Astrocyte (in vitro differentiated cells and primary cell): ENCODE data around the gene PXDN. TPM values are rescaled to one million over a fixed set of nuclear protein-coding genes. Genes with fewer than 3 reads are reported as not detected.

ENCODE experiments used
- DNase-seq: peaks from one replicate; pipeline ENCODE4 v3.0.0-alpha.2; 2010; ENCODE audit warnings: low read depth
- FAIRE-seq: peaks from 2 replicates; lab custom pipeline; 2011; peaks lifted over from hg19 to GRCh38; lab: Jason Lieb, UNC
- H2AFZ ChIP-seq: 2 replicates; pipeline ENCODE4 v1.6.0; 2012; ENCODE audit warnings: low read depth, low read length, inconsistent platforms
- H3K27ac ChIP-seq: 2 replicates; pipeline ENCODE4 v1.5.1; 2011; ENCODE audit warnings: low read depth, low read length, inconsistent platforms
- H3K27me3 ChIP-seq: 2 replicates; pipeline ENCODE4 v1.6.0; 2011; ENCODE audit warnings: low read length, inconsistent platforms; ENCODE audit not compliant: insufficient read depth
- H3K36me3 ChIP-seq: 2 replicates; pipeline ENCODE4 v1.5.1; 2011; ENCODE audit warnings: low read length, inconsistent platforms; ENCODE audit not compliant: insufficient read depth
- H3K4me1 ChIP-seq: 2 replicates; pipeline ENCODE4 v1.5.1; 2011; ENCODE audit warnings: low read length, inconsistent platforms; ENCODE audit not compliant: insufficient read depth
- H3K4me2 ChIP-seq: 2 replicates; pipeline ENCODE4 v1.6.0; 2012; ENCODE audit warnings: low read length, inconsistent platforms
- H3K4me3 ChIP-seq: 2 replicates; pipeline ENCODE4 v1.5.1; 2011; ENCODE audit warnings: low read depth, mild to moderate bottlenecking, low read length, inconsistent platforms; ENCODE audit not compliant: insufficient read depth
- H3K79me2 ChIP-seq: 2 replicates; pipeline ENCODE4 v1.6.0; 2012; ENCODE audit warnings: mild to moderate bottlenecking, low read length, inconsistent platforms; ENCODE audit not compliant: insufficient read depth
- H3K9ac ChIP-seq: 2 replicates; pipeline ENCODE4 v1.6.0; 2012; ENCODE audit warnings: mild to moderate bottlenecking, low read length, inconsistent platforms
- H3K9me3 ChIP-seq: 2 replicates; pipeline ENCODE4 v1.5.1; 2012; ENCODE audit warnings: low read depth, mild to moderate bottlenecking, low read length, inconsistent platforms; ENCODE audit not compliant: insufficient read depth
- H4K20me1 ChIP-seq: 2 replicates; pipeline ENCODE4 v1.6.0; 2012; ENCODE audit warnings: low read length, inconsistent platforms; ENCODE audit not compliant: insufficient read depth
- H3K27ac Mint-ChIP-seq: one replicate; pipeline ENCODE4 v1.8.0; 2021; ENCODE audit warnings: mild to moderate bottlenecking, mixed read lengths; ENCODE audit not compliant: unreplicated experiment
- H3K27me3 Mint-ChIP-seq: one replicate; pipeline ENCODE4 v1.8.0; 2021; ENCODE audit warnings: low read depth, mixed read lengths; ENCODE audit not compliant: unreplicated experiment
- H3K36me3 Mint-ChIP-seq: one replicate; pipeline ENCODE4 v1.8.0; 2021; ENCODE audit warnings: low read depth, mixed read lengths; ENCODE audit not compliant: unreplicated experiment
- H3K4me1 Mint-ChIP-seq: one replicate; pipeline ENCODE4 v1.8.0; 2021; ENCODE audit warnings: low read depth, mixed read lengths; ENCODE audit not compliant: unreplicated experiment
- H3K4me3 Mint-ChIP-seq: one replicate; pipeline ENCODE4 v1.8.0; 2021; ENCODE audit warnings: mild to moderate bottlenecking, moderate library complexity, mixed read lengths; ENCODE audit not compliant: unreplicated experiment
- H3K9me3 Mint-ChIP-seq: one replicate; pipeline ENCODE4 v1.8.0; 2021; ENCODE audit warnings: mild to moderate bottlenecking, mixed read lengths; ENCODE audit not compliant: unreplicated experiment
- EZH2 ChIP-seq: IDR thresholded peaks from 2 replicates; pipeline ENCODE4 v1.6.1; 2012; ENCODE audit warnings: mild to moderate bottlenecking, low read length, inconsistent platforms; ENCODE audit not compliant: insufficient read depth
- total RNA-seq: library from RNA; stranded (reverse); gene quantifications from 2 replicates; pipeline ENCODE4 v1.2.1, GENCODE V29; 2021
- TF ChIP-seq, protein P1 (sequence below): IDR thresholded peaks from 2 replicates; pipeline ENCODE4 v1.5.1; 2011; ENCODE audit warnings: low read depth, mild to moderate bottlenecking, inconsistent platforms, low read length, moderate library complexity; ENCODE audit not compliant: insufficient read depth

Gene PXDN
- total RNA-seq, 1 donor from 2014 or later: 417 TPM

GRCh38 chr2:1723397-1724042, 20.8 kb downstream of the PXDN start:
- Histone ChIP-seq H4K20me1 (peaks cover 34% of the 10 kb centered on the region), H3K36me3 (no peaks in the 10 kb centered on the region), H3K4me1 (peaks cover 37% of the 10 kb centered on the region), H3K4me2 (no peak overlapping the region), H2AFZ (no peak overlapping the region), H3K79me2 (peaks cover 77% of the 10 kb centered on the region), H3K9ac (peak overlapping the region; percentile 88), H3K27ac (peak overlapping the region; percentile 99), H3K9me3 (no peaks in the 10 kb centered on the region), H3K27me3 (no peaks in the 10 kb centered on the region), H3K4me3 (no peak overlapping the region)
- DNase-seq: no peak
- H3K9me3 Mint-ChIP-seq: no peaks in the 10 kb centered on the region
- peaks cover 3% of the 10 kb centered on the region for H3K36me3 Mint-ChIP-seq
- H3K4me1 Mint-ChIP-seq: peaks cover 25% of the 10 kb centered on the region
- no peaks in the 10 kb centered on the region for H3K27me3 Mint-ChIP-seq
- no peak overlapping the region for H3K4me3 Mint-ChIP-seq
- H3K27ac Mint-ChIP-seq: no peak overlapping the region
- TF ChIP-seq, protein P1, sequence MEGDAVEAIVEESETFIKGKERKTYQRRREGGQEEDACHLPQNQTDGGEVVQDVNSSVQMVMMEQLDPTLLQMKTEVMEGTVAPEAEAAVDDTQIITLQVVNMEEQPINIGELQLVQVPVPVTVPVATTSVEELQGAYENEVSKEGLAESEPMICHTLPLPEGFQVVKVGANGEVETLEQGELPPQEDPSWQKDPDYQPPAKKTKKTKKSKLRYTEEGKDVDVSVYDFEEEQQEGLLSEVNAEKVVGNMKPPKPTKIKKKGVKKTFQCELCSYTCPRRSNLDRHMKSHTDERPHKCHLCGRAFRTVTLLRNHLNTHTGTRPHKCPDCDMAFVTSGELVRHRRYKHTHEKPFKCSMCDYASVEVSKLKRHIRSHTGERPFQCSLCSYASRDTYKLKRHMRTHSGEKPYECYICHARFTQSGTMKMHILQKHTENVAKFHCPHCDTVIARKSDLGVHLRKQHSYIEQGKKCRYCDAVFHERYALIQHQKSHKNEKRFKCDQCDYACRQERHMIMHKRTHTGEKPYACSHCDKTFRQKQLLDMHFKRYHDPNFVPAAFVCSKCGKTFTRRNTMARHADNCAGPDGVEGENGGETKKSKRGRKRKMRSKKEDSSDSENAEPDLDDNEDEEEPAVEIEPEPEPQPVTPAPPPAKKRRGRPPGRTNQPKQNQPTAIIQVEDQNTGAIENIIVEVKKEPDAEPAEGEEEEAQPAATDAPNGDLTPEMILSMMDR: no peak
- TF ChIP-seq EZH2: no peak
- FAIRE-seq: no peak

DNA sequence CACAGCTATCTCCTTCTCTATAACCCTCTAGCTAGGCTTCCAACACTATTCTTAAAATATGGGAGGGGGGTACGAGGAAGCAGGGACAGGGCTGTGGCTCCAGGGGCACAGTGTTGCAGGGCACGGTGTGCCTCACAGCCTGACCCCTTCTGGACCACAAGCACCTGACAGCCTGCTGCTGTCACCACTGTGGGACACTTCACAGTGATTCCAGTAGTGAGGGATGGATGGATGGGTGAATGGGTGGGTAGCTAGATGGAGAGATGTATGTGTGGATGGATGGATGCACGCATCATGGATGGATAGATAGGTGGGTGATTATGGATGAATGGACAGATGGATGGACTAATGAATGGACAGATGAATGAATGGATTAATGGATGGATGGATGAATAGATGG, 21.6 kb downstream of the PXDN start:
- no peaks in the 10 kb centered on the region for H3K9me3 Mint-ChIP-seq
- no peaks in the 10 kb centered on the region for H3K27me3 Mint-ChIP-seq
- Histone ChIP-seq H3K9ac (peak overlapping the region; percentile 88), H4K20me1 (peaks cover 35% of the 10 kb centered on the region), H3K79me2 (peaks cover 77% of the 10 kb centered on the region), H3K9me3 (no peaks in the 10 kb centered on the region), H3K36me3 (no peaks in the 10 kb centered on the region), H3K27me3 (no peaks in the 10 kb centered on the region), H3K27ac (peak overlapping the region; percentile 99), H3K4me1 (peaks cover 34% of the 10 kb centered on the region), H2AFZ (no peak overlapping the region), H3K4me2 (peak overlapping the region; percentile 84), H3K4me3 (no peak overlapping the region)
- DNase-seq (no peak), FAIRE-seq (no peak)
- no peak overlapping the region for H3K27ac Mint-ChIP-seq
- H3K36me3 Mint-ChIP-seq: peaks cover 3% of the 10 kb centered on the region
- H3K4me3 Mint-ChIP-seq: no peak overlapping the region
- peaks cover 20% of the 10 kb centered on the region for H3K4me1 Mint-ChIP-seq
- no peak for TF ChIP-seq EZH2
- TF ChIP-seq, protein P1: no peak
